HepG2 (cell line): ENCODE results near the gene CD46. TPM values are rescaled to one million over a fixed set of nuclear protein-coding genes. Genes with fewer than 3 reads are reported as not detected.

ENCODE experiments used
- ATF5 ChIP-seq: sonication (generic); formaldehyde crosslinking; IDR thresholded peaks from 2 replicates; pipeline ENCODE4 v1.4.0; 2020; ENCODE audit warnings: mild to moderate bottlenecking, low read depth, missing genetic modification reagents
- CEBPG ChIP-seq: IDR thresholded peaks from 2 replicates; pipeline ENCODE4 v1.6.1; 2016
- FOXA3 ChIP-seq: IDR thresholded peaks from 2 replicates; pipeline ENCODE4 v1.6.1; 2016; ENCODE audit warnings: missing genetic modification reagents, missing compliant biosample characterization
- JUN ChIP-seq: sonication (generic); formaldehyde crosslinking; IDR thresholded peaks from 2 replicates; pipeline ENCODE4 v1.4.0; 2020; ENCODE audit warnings: mild to moderate bottlenecking, missing genetic modification reagents
- KDM5A ChIP-seq: fragments of 200-600 bp; sonication (generic); IDR thresholded peaks from 2 replicates; pipeline ENCODE4 v1.7.0; 2018; ENCODE audit warnings: antibody characterized with exemption, mild to moderate bottlenecking, low read length, borderline replicate concordance
- MXI1 ChIP-seq: IDR thresholded peaks from 3 replicates; pipeline ENCODE4 v1.6.1; 2012; ENCODE audit warnings: low read depth, low read length, inconsistent platforms, borderline replicate concordance
- NAIF1 ChIP-seq: sonication (generic); formaldehyde crosslinking; IDR thresholded peaks from 2 replicates; pipeline ENCODE4 v1.5.0; 2020; ENCODE audit warnings: mild to moderate bottlenecking, missing genetic modification reagents, borderline replicate concordance
- NRL ChIP-seq: sonication (generic); formaldehyde crosslinking; IDR thresholded peaks from 2 replicates; pipeline ENCODE4 v1.5.0; 2020; ENCODE audit warnings: missing genetic modification reagents, mild to moderate bottlenecking, moderate library complexity, borderline replicate concordance
- SRF ChIP-seq: IDR thresholded peaks from 2 replicates; pipeline ENCODE4 v1.6.1; 2011; ENCODE audit warnings: mild to moderate bottlenecking, low read depth, low read length, moderate library complexity
- TARDBP ChIP-seq: sonication (generic); formaldehyde crosslinking; IDR thresholded peaks from 2 replicates; pipeline ENCODE4 v1.8.0; 2022; ENCODE audit warnings: mild to moderate bottlenecking, missing genetic modification reagents
- XRCC5 ChIP-seq: fragments of 200-400 bp; formaldehyde crosslinking; optimal IDR thresholded peaks from 2 replicates; pipeline ENCODE3; 2017; ENCODE audit warnings: mild to moderate bottlenecking, low read length
- ZFP90 ChIP-seq: sonication (generic); formaldehyde crosslinking; IDR thresholded peaks from 2 replicates; pipeline ENCODE4 v1.8.0; 2022; ENCODE audit warnings: missing genetic modification reagents, mild to moderate bottlenecking, inconsistent platforms, borderline replicate concordance
- ZNF614 ChIP-seq: IDR thresholded peaks from 2 replicates; pipeline ENCODE4 v1.6.1; 2018; ENCODE audit warnings: missing biosample characterization, missing genetic modification reagents, inconsistent platforms, borderline replicate concordance
- ZSCAN25 ChIP-seq: sonication (generic); formaldehyde crosslinking; IDR thresholded peaks from 2 replicates; pipeline ENCODE4 v1.8.0; 2022; ENCODE audit warnings: mild to moderate bottlenecking, missing genetic modification reagents
- polyA plus RNA-seq, 8 experiments: library from polyadenylated mRNA; depleted of rRNA in 3 of 8; stranded (reverse) in 7 of 8; unstranded in 1 of 8; fragments of >200 nt; fragmentation: Illumina TruSeq in 4 of 8; extraction: Trizol in 4 of 8; gene quantifications; 2 replicates each; pipeline versions ENCODE4 v1.2.1 to v1.2.3, GENCODE V29; 2011 to 2016; ENCODE audit warnings: low read depth in 4 of 8, missing spikeins in 1 of 8, mixed read lengths in 1 of 8; ENCODE audit not compliant: insufficient read depth in 1 of 8
- total RNA-seq, 5 experiments: library from RNA; depleted of rRNA; stranded (reverse); fragments of >200 nt; fragmentation: Illumina TruSeq; extraction: Trizol; gene quantifications; 2 replicates each; pipeline ENCODE4 v1.2.3, GENCODE V29; 2016; ENCODE audit warnings: low read depth in 1 of 5
- TF ChIP-seq, protein P1 (sequence below): sonication (generic); formaldehyde crosslinking; IDR thresholded peaks from 2 replicates; pipeline ENCODE4 v1.5.0; 2020; ENCODE audit warnings: mild to moderate bottlenecking, missing genetic modification reagents
- TF ChIP-seq, protein P2 (sequence below): sonication (generic); formaldehyde crosslinking; IDR thresholded peaks from 2 replicates; pipeline ENCODE4 v1.5.0; 2020; ENCODE audit warnings: missing genetic modification reagents, mild to moderate bottlenecking, borderline replicate concordance
- TF ChIP-seq, protein P3 (sequence below): IDR thresholded peaks from 2 replicates; pipeline ENCODE4 v1.6.1; 2012; ENCODE audit warnings: low read length, improper control_type of control experiment
- TF ChIP-seq, protein P4 (sequence below): IDR thresholded peaks from 2 replicates; pipeline ENCODE4 v1.6.1; 2016; ENCODE audit warnings: control low read depth

The CD46 gene
- total and polyA plus RNA-seq, 2 of the 13 experiments (the other 11 are each of a cell fraction or from before 2014, with no cell fraction given), result 130 to 277 TPM

GRCh38 chr1:207823880-207824566 is 72.2 kb downstream of the CD46 start (continued):
- TF ChIP-seq ZSCAN25 (peak; percentile 96), FOXA3 (CRISPR knock-in tag) (peak; percentile 41; the same call in 1 of the 2 replicates), CEBPG (CRISPR knock-in tag) (peak; percentile 48; the same call in 1 of the 2 replicates), JUN (CRISPR knock-in tag) (no peak), ZNF614 (CRISPR knock-in tag) (0 out of 2 replicates have a peak, but pooled peaks have one; percentile 18), KDM5A (no peak), XRCC5 (peak; percentile 97), NRL (CRISPR knock-in tag) (no peak), NAIF1 (no peak), TARDBP (CRISPR knock-in tag) (peak; percentile 65; the same call in 1 of the 2 replicates), ZFP90 (peak; percentile 52; the same call in 1 of the 2 replicates), ATF5 (CRISPR knock-in tag) (no peak), SRF (no peak), MXI1 (0 out of 3 replicates have a peak, but pooled peaks have one; percentile 24)
- TF ChIP-seq, protein P1, sequence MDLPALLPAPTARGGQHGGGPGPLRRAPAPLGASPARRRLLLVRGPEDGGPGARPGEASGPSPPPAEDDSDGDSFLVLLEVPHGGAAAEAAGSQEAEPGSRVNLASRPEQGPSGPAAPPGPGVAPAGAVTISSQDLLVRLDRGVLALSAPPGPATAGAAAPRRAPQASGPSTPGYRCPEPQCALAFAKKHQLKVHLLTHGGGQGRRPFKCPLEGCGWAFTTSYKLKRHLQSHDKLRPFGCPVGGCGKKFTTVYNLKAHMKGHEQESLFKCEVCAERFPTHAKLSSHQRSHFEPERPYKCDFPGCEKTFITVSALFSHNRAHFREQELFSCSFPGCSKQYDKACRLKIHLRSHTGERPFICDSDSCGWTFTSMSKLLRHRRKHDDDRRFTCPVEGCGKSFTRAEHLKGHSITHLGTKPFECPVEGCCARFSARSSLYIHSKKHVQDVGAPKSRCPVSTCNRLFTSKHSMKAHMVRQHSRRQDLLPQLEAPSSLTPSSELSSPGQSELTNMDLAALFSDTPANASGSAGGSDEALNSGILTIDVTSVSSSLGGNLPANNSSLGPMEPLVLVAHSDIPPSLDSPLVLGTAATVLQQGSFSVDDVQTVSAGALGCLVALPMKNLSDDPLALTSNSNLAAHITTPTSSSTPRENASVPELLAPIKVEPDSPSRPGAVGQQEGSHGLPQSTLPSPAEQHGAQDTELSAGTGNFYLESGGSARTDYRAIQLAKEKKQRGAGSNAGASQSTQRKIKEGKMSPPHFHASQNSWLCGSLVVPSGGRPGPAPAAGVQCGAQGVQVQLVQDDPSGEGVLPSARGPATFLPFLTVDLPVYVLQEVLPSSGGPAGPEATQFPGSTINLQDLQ (CRISPR knock-in tag), result peak; percentile 62; the same call in 1 of the 2 replicates
- TF ChIP-seq, protein P2, sequence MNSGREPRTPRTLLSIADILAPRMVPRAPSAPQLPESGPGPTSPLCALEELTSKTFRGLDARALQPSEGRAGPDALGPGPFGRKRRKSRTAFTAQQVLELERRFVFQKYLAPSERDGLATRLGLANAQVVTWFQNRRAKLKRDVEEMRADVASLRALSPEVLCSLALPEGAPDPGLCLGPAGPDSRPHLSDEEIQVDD, result no peak
- TF ChIP-seq, protein P3, sequence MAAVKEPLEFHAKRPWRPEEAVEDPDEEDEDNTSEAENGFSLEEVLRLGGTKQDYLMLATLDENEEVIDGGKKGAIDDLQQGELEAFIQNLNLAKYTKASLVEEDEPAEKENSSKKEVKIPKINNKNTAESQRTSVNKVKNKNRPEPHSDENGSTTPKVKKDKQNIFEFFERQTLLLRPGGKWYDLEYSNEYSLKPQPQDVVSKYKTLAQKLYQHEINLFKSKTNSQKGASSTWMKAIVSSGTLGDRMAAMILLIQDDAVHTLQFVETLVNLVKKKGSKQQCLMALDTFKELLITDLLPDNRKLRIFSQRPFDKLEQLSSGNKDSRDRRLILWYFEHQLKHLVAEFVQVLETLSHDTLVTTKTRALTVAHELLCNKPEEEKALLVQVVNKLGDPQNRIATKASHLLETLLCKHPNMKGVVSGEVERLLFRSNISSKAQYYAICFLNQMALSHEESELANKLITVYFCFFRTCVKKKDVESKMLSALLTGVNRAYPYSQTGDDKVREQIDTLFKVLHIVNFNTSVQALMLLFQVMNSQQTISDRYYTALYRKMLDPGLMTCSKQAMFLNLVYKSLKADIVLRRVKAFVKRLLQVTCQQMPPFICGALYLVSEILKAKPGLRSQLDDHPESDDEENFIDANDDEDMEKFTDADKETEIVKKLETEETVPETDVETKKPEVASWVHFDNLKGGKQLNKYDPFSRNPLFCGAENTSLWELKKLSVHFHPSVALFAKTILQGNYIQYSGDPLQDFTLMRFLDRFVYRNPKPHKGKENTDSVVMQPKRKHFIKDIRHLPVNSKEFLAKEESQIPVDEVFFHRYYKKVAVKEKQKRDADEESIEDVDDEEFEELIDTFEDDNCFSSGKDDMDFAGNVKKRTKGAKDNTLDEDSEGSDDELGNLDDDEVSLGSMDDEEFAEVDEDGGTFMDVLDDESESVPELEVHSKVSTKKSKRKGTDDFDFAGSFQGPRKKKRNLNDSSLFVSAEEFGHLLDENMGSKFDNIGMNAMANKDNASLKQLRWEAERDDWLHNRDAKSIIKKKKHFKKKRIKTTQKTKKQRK, result no peak
- TF ChIP-seq, protein P4, sequence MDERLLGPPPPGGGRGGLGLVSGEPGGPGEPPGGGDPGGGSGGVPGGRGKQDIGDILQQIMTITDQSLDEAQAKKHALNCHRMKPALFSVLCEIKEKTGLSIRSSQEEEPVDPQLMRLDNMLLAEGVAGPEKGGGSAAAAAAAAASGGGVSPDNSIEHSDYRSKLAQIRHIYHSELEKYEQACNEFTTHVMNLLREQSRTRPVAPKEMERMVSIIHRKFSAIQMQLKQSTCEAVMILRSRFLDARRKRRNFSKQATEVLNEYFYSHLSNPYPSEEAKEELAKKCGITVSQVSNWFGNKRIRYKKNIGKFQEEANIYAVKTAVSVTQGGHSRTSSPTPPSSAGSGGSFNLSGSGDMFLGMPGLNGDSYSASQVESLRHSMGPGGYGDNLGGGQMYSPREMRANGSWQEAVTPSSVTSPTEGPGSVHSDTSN (CRISPR knock-in tag), result no peak
